Measurements from ENCODE around the gene EXOSC5. TPM values are rescaled to one million over a fixed set of nuclear protein-coding genes. Genes with fewer than 3 reads are reported as not detected.

The EXOSC5 gene
- total and polyA plus RNA-seq, 2 of the 4 experiments (the other 2 are of a cell fraction): 19.0 to 25.2 TPM

- Histone ChIP-seq H4K91ac (ENCODE audit: insufficient read depth, low read depth, low read length) (no peak overlapping the region), H3K9me3 (ENCODE audit: control insufficient read depth, insufficient read depth, low read length) (no peaks in the 10 kb centered on the region), H3K36me3 (ENCODE audit: control insufficient read depth, insufficient read depth, low read length) (no peaks in the 10 kb centered on the region), H3K9ac (ENCODE audit: low read depth, low read length) (no peak overlapping the region), H2AK9ac (replicated peaks; ENCODE audit: low read depth, low read length, poor library complexity) (no peak overlapping the region), H2BK5ac (ENCODE audit: low read depth, low read length, poor library complexity, severe bottlenecking) (no peak overlapping the region), H4K8ac (ENCODE audit: low read depth in 2 of 2, low read length in 2 of 2) (no peak overlapping the region), H3K27me3 (ENCODE audit: control insufficient read depth, insufficient read depth, low read length) (no peaks in the 10 kb centered on the region), H3K18ac (ENCODE audit: low read depth, low read length) (no peak overlapping the region), H3K4ac (ENCODE audit: low read depth, low read length) (no peak overlapping the region), H2BK120ac (ENCODE audit: low read depth, low read length) (no peak overlapping the region), H2BK20ac (ENCODE audit: low read depth, low read length) (no peak overlapping the region), H3K4me3 (ENCODE audit: insufficient read depth, low read depth, low read length) (no peak overlapping the region), H4K5ac (ENCODE audit: low read depth, low read length) (no peak overlapping the region), H4K20me1 (ENCODE audit: insufficient read depth, low read length) (no peaks in the 10 kb centered on the region), H3K4me2 (ENCODE audit: low read depth, low read length) (no peak overlapping the region), H3K23ac (ENCODE audit: low read depth, low read length) (no peak overlapping the region), H3K14ac (replicated peaks; ENCODE audit: low read depth, low read length) (no peak overlapping the region), H3K79me1 (ENCODE audit: low read depth in 1 of 2, low read length in 2 of 2) (peaks cover 9 to 22% of the 10 kb centered on the region in 2 experiments), H2AFZ (replicated peaks; ENCODE audit: low read length, poor library complexity) (no peak overlapping the region), H2AK5ac (ENCODE audit: low read depth, low read length) (no peak overlapping the region), H3K9me1 (ENCODE audit: insufficient read depth, low read length) (peaks cover 11% of the 10 kb centered on the region), H2BK15ac (ENCODE audit: low read depth, low read length) (no peak overlapping the region), H3K56ac (ENCODE audit: extremely low read depth, insufficient read depth, low read length) (no peak overlapping the region), H3K27ac (ENCODE audit: insufficient read depth, low read length) (no peak overlapping the region), H3K4me1 (ENCODE audit: control insufficient read depth, insufficient read depth, low read length) (peaks cover 4% of the 10 kb centered on the region)
- no peak for TF ChIP-seq RAD21 (IDR thresholded peaks at IDR 0.05; ENCODE audit: low read length)
- no peak for TF ChIP-seq BHLHE40 (IDR thresholded peaks at IDR 0.05; ENCODE audit: low read depth, low read length)
- no peak for TF ChIP-seq FOS (IDR thresholded peaks at IDR 0.05; ENCODE audit: low read depth, low read length)
- TF ChIP-seq MAZ (IDR thresholded peaks at IDR 0.05; ENCODE audit: borderline replicate concordance, low read depth, low read length): no peak
- TF ChIP-seq POLR2A (IDR thresholded peaks at IDR 0.05; ENCODE audit: low read depth, low read length): no peak
- TF ChIP-seq SMC3 (IDR thresholded peaks at IDR 0.05; ENCODE audit: low read depth, low read length): no peak
- no peak for TF ChIP-seq CTCF (conservative IDR thresholded peaks at IDR 0.05; ENCODE audit: low read depth, low read length)
- TF ChIP-seq ELK1 (IDR thresholded peaks at IDR 0.05; ENCODE audit: borderline replicate concordance, low read depth, low read length): no peak
- no peak for TF ChIP-seq RCOR1 (IDR thresholded peaks at IDR 0.05; ENCODE audit: insufficient replicate concordance, low read length)
- no peak for TF ChIP-seq CEBPB (IDR thresholded peaks at IDR 0.05; ENCODE audit: low read depth, low read length)
- TF ChIP-seq NFE2L2 (IDR thresholded peaks at IDR 0.05; ENCODE audit: low read depth, low read length): no peak
- no peak for TF ChIP-seq MXI1 (IDR thresholded peaks at IDR 0.05; ENCODE audit: borderline replicate concordance, low read depth, low read length)
- no peak for TF ChIP-seq USF2 (IDR thresholded peaks at IDR 0.05; ENCODE audit: low read depth, low read length)
- no peak for TF ChIP-seq RFX5 (IDR thresholded peaks at IDR 0.05; ENCODE audit: low read depth, low read length)
- TF ChIP-seq CHD1 (IDR thresholded peaks at IDR 0.05; ENCODE audit: low read depth, low read length): no peak
- TF ChIP-seq MAFK (IDR thresholded peaks at IDR 0.05; ENCODE audit: low read depth, low read length): no peak
- DNase-seq (no peak), ATAC-seq (ENCODE audit: low read depth) (no peak)
- dilution Hi-C loops (cut with HindIII; ENCODE audit: low sequenced_read_pairs, unreplicated experiment) (no loop called here), intact Hi-C loops (cut with micrococcal nuclease) (no loop called here), in situ Hi-C loops (cut with MboI; ENCODE audit: low sequenced_read_pairs) (no loop called here)
- POLR2A ChIA-PET (ENCODE audit: unreplicated experiment): no interaction called here
- CTCF ChIA-PET: no interaction called here
- BruUV-seq (replicated peaks): no TSS peak
- no CpG with 5 or more reads among the region's 1 CpG for WGBS, 2 experiments (ENCODE audit: extremely low coverage in 2 of 2, insufficient read length in 1 of 2)
These were observed 37.4 kb downstream of the EXOSC5 start for GRCh38 chr19:41359741-41360140.
